Measurements from ENCODE around the gene NTRK2. TPM values are rescaled to one million over a fixed set of nuclear protein-coding genes. Genes with fewer than 3 reads are reported as not detected.

Gene NTRK2
- total and polyA plus RNA-seq, 4 experiments from 2014 or later: 0.11 to 0.18 (median 0.12) TPM; not detected in 1

DNA sequence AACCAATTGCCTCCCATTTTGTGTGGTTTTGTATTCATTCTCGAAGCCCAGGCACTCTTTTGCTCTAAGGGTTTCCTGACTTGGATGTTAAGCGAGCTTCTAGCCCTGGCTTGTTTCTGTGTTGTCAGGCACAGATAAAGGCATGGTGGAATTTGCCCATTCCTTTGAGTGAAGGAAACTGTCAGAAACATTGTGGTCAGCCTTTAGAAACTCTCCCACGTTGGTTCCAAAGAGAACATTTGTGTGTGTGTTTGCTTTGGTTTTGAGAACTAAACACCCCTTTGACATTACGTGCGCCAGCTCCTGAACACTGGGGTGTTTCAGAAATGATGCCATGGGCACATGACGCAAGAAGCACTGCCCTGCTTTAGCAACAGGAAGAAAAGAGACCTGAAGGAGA lies 320.9 kb downstream of the NTRK2 start:
- Mint-ChIP-seq H3K4me1 (no peaks in the 10 kb centered on the region), H3K27me3 (peaks cover 0 to under 1% of the 10 kb centered on the region in 2 donors), H3K4me3 (no peak overlapping the region), H3K36me3 (no peaks in the 10 kb centered on the region), H3K9me3 (peaks cover 0 to 3% (median 0%) of the 10 kb centered on the region in 8 donors), H3K27ac (no peak overlapping the region)
- DNase-seq: no peak
- no peak overlapping the region for H3K4me3 ChIP-seq (ENCODE audit: low read length in 2 of 2)
- intact Hi-C loops (cut with micrococcal nuclease): no loop called here
- no peaks in the 10 kb centered on the region for H3K27me3 ChIP-seq (ENCODE audit: insufficient read depth, low read length)
- no peak overlapping the region for H3K27ac ChIP-seq (ENCODE audit: low read depth, low read length)
- POLR2A ChIA-PET (ENCODE audit: partially characterized antibody): no interaction called here
- H3K9me3 ChIP-seq (ENCODE audit: control insufficient read depth in 1 of 2, low read length in 2 of 2): no peaks in the 10 kb centered on the region
- CTCF ChIA-PET (ENCODE audit: partially characterized antibody): no interaction called here
- H3K36me3 ChIP-seq (ENCODE audit: insufficient read depth, low read length): no peaks in the 10 kb centered on the region
- H3K4me1 ChIP-seq (ENCODE audit: insufficient read depth, low read length): no peaks in the 10 kb centered on the region

DNA sequence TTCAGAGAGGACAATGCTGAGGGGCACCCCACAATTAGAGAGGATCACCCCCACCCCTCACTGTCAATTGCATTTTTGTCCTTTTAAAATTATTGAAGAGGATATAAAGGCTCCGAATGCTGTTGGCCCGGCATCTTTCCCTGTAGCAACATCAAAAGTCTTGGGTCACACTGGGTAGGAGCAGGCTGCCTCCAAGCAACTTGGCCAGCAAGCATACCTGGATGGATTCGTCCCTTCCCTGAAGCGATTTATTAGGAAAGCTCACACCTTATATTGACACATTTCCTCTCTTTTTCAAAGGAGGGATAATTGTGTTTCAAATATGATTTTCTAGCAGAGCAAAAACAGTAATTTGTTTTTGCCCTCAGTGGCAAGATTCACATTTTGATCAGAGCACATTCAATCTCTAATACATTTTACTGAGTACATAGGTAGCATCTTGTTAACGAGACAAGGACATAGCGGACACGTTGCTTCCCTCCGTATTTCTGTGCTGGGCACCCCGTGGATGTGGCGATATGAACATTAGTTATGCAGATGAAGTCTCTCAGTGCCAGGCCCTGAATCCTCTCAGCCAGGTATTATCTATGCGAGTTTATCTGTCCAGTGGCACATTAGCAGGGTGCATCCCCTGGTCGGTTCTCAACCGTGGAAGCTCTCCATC lies 321.5 kb downstream of the NTRK2 start:
- Histone ChIP-seq H3K4me3 (ENCODE audit: low read length in 2 of 2) (no peak overlapping the region), H3K27me3 (ENCODE audit: insufficient read depth, low read length) (no peaks in the 10 kb centered on the region), H3K9me3 (ENCODE audit: control insufficient read depth in 1 of 2, low read length in 2 of 2) (no peaks in the 10 kb centered on the region), H3K36me3 (ENCODE audit: insufficient read depth, low read length) (no peaks in the 10 kb centered on the region), H3K27ac (ENCODE audit: low read depth, low read length) (no peak overlapping the region), H3K4me1 (ENCODE audit: insufficient read depth, low read length) (no peaks in the 10 kb centered on the region)
- Mint-ChIP-seq H3K27ac (no peak overlapping the region), H3K9me3 (peaks cover 0 to 3% (median 0%) of the 10 kb centered on the region in 8 donors), H3K36me3 (no peaks in the 10 kb centered on the region), H3K27me3 (peaks cover 0 to 2% of the 10 kb centered on the region in 2 donors), H3K4me1 (no peaks in the 10 kb centered on the region), H3K4me3 (no peak overlapping the region)
- POLR2A ChIA-PET (ENCODE audit: partially characterized antibody): no interaction called here
- CTCF ChIA-PET (ENCODE audit: partially characterized antibody): no interaction called here
- intact Hi-C loops (cut with micrococcal nuclease): no loop called here
- no peak for DNase-seq

DNA sequence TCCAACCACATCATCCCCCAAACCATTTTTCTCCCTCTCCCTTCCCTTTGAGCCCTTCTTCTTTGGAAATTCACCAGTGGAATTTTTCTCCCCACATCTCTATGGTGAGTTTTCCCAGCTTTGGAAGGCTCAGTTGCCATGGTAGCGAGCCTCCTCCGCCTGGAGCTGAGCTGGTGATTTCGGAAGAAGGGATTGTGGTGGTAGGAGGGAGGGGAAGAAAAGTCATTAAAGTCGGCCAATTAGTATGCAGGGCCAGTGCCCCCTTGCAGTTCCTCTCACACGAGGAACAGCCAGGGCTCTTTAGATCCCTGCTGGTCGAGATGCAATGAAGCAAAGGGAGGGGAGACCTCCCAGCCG lies 322.0 kb downstream of the NTRK2 start:
- Histone ChIP-seq H3K27me3 (ENCODE audit: insufficient read depth, low read length) (no peaks in the 10 kb centered on the region), H3K4me3 (ENCODE audit: low read length in 2 of 2) (no peak overlapping the region), H3K4me1 (ENCODE audit: insufficient read depth, low read length) (no peaks in the 10 kb centered on the region), H3K27ac (ENCODE audit: low read depth, low read length) (no peak overlapping the region), H3K36me3 (ENCODE audit: insufficient read depth, low read length) (no peaks in the 10 kb centered on the region), H3K9me3 (ENCODE audit: control insufficient read depth in 1 of 2, low read length in 2 of 2) (no peaks in the 10 kb centered on the region)
- no peak for DNase-seq
- no peaks in the 10 kb centered on the region for H3K36me3 Mint-ChIP-seq
- POLR2A ChIA-PET (ENCODE audit: partially characterized antibody): no interaction called here
- H3K4me3 Mint-ChIP-seq: no peak overlapping the region
- intact Hi-C loops (cut with micrococcal nuclease): no loop called here
- peaks cover 0 to 2% of the 10 kb centered on the region in 2 donors for H3K27me3 Mint-ChIP-seq
- CTCF ChIA-PET (ENCODE audit: partially characterized antibody): no interaction called here
- H3K27ac Mint-ChIP-seq: no peak overlapping the region
- peaks cover 0 to 3% (median 0%) of the 10 kb centered on the region in 8 donors for H3K9me3 Mint-ChIP-seq
- H3K4me1 Mint-ChIP-seq: no peaks in the 10 kb centered on the region

DNA sequence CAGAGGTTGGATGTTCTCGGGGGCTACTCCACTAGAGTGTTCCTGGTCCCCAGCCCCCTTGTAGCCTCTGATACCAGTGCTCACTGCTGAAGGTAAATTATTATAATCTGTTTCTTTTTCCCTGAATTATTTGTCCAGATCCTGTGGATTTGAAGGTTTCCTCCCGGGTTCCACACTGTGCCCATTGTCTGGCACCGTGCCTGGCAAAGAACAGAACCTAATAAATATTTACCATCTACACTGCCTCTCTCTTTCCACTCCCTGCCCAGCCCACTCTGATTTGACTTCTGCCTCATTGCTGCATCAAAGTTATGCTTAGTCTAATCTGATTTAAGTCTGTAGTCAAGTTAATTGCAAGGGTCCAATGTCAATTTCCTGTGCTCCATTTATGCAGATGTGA lies 322.9 kb downstream of the NTRK2 start:
- no peaks in the 10 kb centered on the region for H3K9me3 ChIP-seq (ENCODE audit: control insufficient read depth in 1 of 2, low read length in 2 of 2)
- POLR2A ChIA-PET (ENCODE audit: partially characterized antibody): no interaction called here
- DNase-seq: no peak
- Mint-ChIP-seq H3K4me1 (no peaks in the 10 kb centered on the region), H3K27ac (no peak overlapping the region), H3K4me3 (no peak overlapping the region), H3K9me3 (peaks cover 0 to 3% (median 0%) of the 10 kb centered on the region in 8 donors), H3K36me3 (no peaks in the 10 kb centered on the region), H3K27me3 (peaks cover 0 to 2% of the 10 kb centered on the region in 2 donors)
- intact Hi-C loops (cut with micrococcal nuclease): no loop called here
- CTCF ChIA-PET (ENCODE audit: partially characterized antibody): no interaction called here
- no peak overlapping the region for H3K4me3 ChIP-seq (ENCODE audit: low read length in 2 of 2)
- H3K36me3 ChIP-seq (ENCODE audit: insufficient read depth, low read length): no peaks in the 10 kb centered on the region
- no peaks in the 10 kb centered on the region for H3K4me1 ChIP-seq (ENCODE audit: insufficient read depth, low read length)
- no peaks in the 10 kb centered on the region for H3K27me3 ChIP-seq (ENCODE audit: insufficient read depth, low read length)
- no peak overlapping the region for H3K27ac ChIP-seq (ENCODE audit: low read depth, low read length)

DNA sequence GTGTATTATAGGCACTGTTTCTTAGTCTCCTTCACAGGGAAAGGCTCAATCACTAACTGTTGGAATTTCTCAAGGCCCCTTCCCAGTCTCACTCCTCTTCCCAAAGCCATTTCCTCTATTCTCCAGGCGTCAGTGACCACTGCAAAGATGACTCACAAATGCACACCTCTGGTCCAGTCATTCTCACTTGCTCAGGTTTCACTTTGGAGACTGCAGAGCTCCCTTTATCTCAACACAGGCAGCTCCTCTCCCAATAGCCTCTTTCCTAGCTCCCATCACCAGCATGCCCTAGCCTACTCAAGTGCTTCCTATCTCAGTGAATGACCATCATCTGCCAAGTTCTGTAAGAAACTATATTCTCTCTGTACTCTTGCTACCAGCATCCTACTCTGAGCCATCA lies 323.6 kb downstream of the NTRK2 start:
- no peaks in the 10 kb centered on the region for H3K36me3 Mint-ChIP-seq

DNA sequence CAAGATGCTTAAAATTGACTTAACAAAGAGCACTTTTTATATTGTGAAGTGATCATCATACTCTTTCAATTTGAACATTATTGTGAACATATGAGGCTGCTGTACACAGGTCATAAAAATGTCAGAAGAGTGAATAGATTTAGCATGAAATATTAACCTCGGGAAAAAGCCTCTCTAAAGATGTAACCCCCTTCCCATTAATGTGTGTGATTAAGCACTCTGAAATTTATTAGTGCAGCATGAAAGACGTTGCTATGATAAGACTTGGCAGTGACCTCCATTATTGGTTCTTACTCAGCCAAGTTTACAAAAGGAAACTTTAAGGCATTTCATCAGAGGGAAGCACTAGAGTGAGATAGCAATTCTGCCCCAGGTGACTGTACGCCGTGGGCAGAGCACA lies 326.5 kb downstream of the NTRK2 start:
- intact Hi-C loops (cut with micrococcal nuclease): no loop called here
- H3K9me3 Mint-ChIP-seq: peaks cover 0 to 7% (median 4%) of the 10 kb centered on the region in 8 donors
- peaks cover 2 to 4% of the 10 kb centered on the region in 2 donors for H3K27me3 Mint-ChIP-seq
- no peaks in the 10 kb centered on the region for H3K4me1 Mint-ChIP-seq
- no peak for DNase-seq
- Histone ChIP-seq H3K27ac (ENCODE audit: low read depth, low read length) (no peak overlapping the region), H3K27me3 (ENCODE audit: insufficient read depth, low read length) (no peaks in the 10 kb centered on the region), H3K36me3 (ENCODE audit: insufficient read depth, low read length) (no peaks in the 10 kb centered on the region), H3K4me3 (ENCODE audit: low read length in 2 of 2) (no peak overlapping the region), H3K4me1 (ENCODE audit: insufficient read depth, low read length) (no peaks in the 10 kb centered on the region), H3K9me3 (ENCODE audit: control insufficient read depth in 1 of 2, low read length in 2 of 2) (peaks cover 0 to 2% of the 10 kb centered on the region in 2 donors)
- H3K36me3 Mint-ChIP-seq: no peaks in the 10 kb centered on the region
- ChIA-PET CTCF (ENCODE audit: partially characterized antibody) (no interaction called here), POLR2A (ENCODE audit: partially characterized antibody) (no interaction called here)
- no peak overlapping the region for H3K27ac Mint-ChIP-seq
- H3K4me3 Mint-ChIP-seq: no peak overlapping the region

More for the DNA sequence above, 323.6 kb downstream of the NTRK2 start:
- Mint-ChIP-seq H3K27me3 (peaks cover 0 to 4% of the 10 kb centered on the region in 2 donors), H3K9me3 (peaks cover 0 to 4% (median 0%) of the 10 kb centered on the region in 8 donors), H3K4me1 (no peaks in the 10 kb centered on the region), H3K27ac (no peak overlapping the region), H3K4me3 (no peak overlapping the region)
- H3K27ac ChIP-seq (ENCODE audit: low read depth, low read length): no peak overlapping the region
- no peaks in the 10 kb centered on the region for H3K36me3 ChIP-seq (ENCODE audit: insufficient read depth, low read length)
- intact Hi-C loops (cut with micrococcal nuclease): no loop called here
- H3K4me1 ChIP-seq (ENCODE audit: insufficient read depth, low read length): no peaks in the 10 kb centered on the region
- POLR2A ChIA-PET (ENCODE audit: partially characterized antibody): no interaction called here
- no peaks in the 10 kb centered on the region for H3K9me3 ChIP-seq (ENCODE audit: control insufficient read depth in 1 of 2, low read length in 2 of 2)
- no peak for DNase-seq
- no peaks in the 10 kb centered on the region for H3K27me3 ChIP-seq (ENCODE audit: insufficient read depth, low read length)
- no peak overlapping the region for H3K4me3 ChIP-seq (ENCODE audit: low read length in 2 of 2)
- CTCF ChIA-PET (ENCODE audit: partially characterized antibody): no interaction called here

DNA sequence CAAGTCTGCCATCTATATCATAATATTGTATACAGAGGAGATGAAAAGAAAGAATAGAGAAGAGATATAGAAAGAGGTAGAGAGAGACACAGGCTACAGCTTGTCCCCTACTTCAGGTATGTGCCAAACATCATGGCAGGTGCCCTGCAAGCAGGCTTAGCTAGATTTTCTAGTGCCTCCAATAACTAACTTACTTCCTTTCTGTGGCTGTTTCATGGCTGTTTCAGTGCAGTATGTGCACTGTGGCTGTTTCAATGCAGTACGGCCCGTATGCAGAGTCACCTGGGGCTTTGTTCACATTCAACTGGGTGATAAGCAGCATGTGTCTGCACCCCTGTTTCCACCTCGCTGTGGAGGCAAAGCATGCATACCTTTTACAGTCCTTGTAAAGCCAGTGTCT lies 327.2 kb downstream of the NTRK2 start:
- DNase-seq: no peak
- H3K27ac ChIP-seq (ENCODE audit: low read depth, low read length): no peak overlapping the region
- no peaks in the 10 kb centered on the region for H3K36me3 ChIP-seq (ENCODE audit: insufficient read depth, low read length)
- peaks cover 0 to 9% (median 5%) of the 10 kb centered on the region in 8 donors for H3K9me3 Mint-ChIP-seq
- intact Hi-C loops (cut with micrococcal nuclease): no loop called here
- H3K27me3 Mint-ChIP-seq: peaks cover 2 to 4% of the 10 kb centered on the region in 2 donors
- no peaks in the 10 kb centered on the region for H3K4me1 ChIP-seq (ENCODE audit: insufficient read depth, low read length)
- H3K9me3 ChIP-seq (ENCODE audit: control insufficient read depth in 1 of 2, low read length in 2 of 2): peaks cover 0 to 4% of the 10 kb centered on the region in 2 donors
- H3K4me1 Mint-ChIP-seq: no peaks in the 10 kb centered on the region
- CTCF ChIA-PET (ENCODE audit: partially characterized antibody): no interaction called here
- no peak overlapping the region for H3K4me3 ChIP-seq (ENCODE audit: low read length in 2 of 2)
- POLR2A ChIA-PET (ENCODE audit: partially characterized antibody): no interaction called here
- no peaks in the 10 kb centered on the region for H3K27me3 ChIP-seq (ENCODE audit: insufficient read depth, low read length)
- no peaks in the 10 kb centered on the region for H3K36me3 Mint-ChIP-seq
- no peak overlapping the region for H3K27ac Mint-ChIP-seq
- no peak overlapping the region for H3K4me3 Mint-ChIP-seq

DNA sequence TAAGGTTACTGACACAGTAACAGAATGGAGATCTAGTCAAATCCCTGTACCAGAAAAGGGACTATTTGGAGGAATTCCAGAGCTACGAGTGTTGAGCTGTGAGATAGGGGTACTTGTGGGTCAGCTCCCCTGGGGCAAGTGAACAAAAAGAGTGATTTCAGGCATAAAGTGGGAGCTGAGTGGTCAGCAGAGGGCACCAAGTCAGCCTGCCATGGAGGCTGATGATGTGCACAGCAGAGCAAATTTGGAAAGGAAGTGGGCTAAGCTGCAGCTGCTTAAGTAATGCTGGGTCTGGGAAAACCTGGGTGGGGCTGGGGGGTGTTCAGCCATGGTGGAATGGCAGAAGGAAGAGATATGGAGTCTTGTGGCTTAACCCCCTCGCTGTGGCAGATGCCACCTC lies 327.9 kb downstream of the NTRK2 start:
- no peak for DNase-seq
- POLR2A ChIA-PET (ENCODE audit: partially characterized antibody): no interaction called here
- Mint-ChIP-seq H3K27me3 (peaks cover 2 to 4% of the 10 kb centered on the region in 2 donors), H3K36me3 (no peaks in the 10 kb centered on the region), H3K4me1 (no peaks in the 10 kb centered on the region), H3K4me3 (no peak overlapping the region), H3K9me3 (peaks cover 0 to 9% (median 5%) of the 10 kb centered on the region in 8 donors), H3K27ac (no peak overlapping the region)
- H3K4me3 ChIP-seq (ENCODE audit: low read length in 2 of 2): no peak overlapping the region
- intact Hi-C loops (cut with micrococcal nuclease): no loop called here
- H3K27me3 ChIP-seq (ENCODE audit: insufficient read depth, low read length): no peaks in the 10 kb centered on the region
- H3K36me3 ChIP-seq (ENCODE audit: insufficient read depth, low read length): no peaks in the 10 kb centered on the region
- no peaks in the 10 kb centered on the region for H3K4me1 ChIP-seq (ENCODE audit: insufficient read depth, low read length)
- CTCF ChIA-PET (ENCODE audit: partially characterized antibody): no interaction called here
- no peak overlapping the region for H3K27ac ChIP-seq (ENCODE audit: low read depth, low read length)
- H3K9me3 ChIP-seq (ENCODE audit: control insufficient read depth in 1 of 2, low read length in 2 of 2): peaks cover 0 to 4% of the 10 kb centered on the region in 2 donors

All from CD4-positive, alpha-beta memory T cell (primary cell).